AML-193 (cell line): ENCODE measurements around the gene CUL7.
A peak's percentile ranks its signal among the peaks of the same experiment; 100 is the strongest.
"Not testable (repeated sequence)": the region's sequence is repeated elsewhere in the genome, so short reads cannot be mapped to it uniquely, and the experiment has no call there.

Experiments used
- DNase-seq, 2 experiments: peaks; one replicate each; lab custom pipeline; 2025; lab: John Stamatoyannopoulos, UW

CUL7 gene

GRCh38 chr6:43045371-43045930, 8.2 kb downstream of the CUL7 start:
- DNase-seq = no peak

GRCh38 chr6:43043310-43043709, 10.3 kb downstream of the CUL7 start:
- DNase-seq = no peak

DNA sequence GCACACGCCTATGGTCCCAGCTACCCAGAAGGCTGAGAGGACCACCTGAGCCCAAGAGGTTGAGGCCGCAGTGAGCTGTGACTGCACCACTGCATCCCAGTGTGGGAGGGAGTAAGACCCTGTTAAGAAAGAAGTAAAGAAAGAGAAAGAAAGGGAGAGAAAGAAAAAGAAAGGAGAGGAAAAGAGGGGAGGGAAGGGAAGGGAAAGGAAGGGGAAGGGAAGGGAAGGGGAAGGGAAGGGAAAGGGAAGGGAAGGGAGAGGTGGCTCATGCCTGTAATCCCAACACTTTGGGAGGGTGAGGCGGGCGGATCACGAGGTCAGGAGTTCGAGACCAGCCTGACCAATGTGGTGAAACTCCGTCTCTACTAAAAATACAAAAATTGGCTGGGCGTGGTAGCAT, 12.2 kb downstream of the CUL7 start:
- DNase-seq = not testable (repeated sequence)

DNA sequence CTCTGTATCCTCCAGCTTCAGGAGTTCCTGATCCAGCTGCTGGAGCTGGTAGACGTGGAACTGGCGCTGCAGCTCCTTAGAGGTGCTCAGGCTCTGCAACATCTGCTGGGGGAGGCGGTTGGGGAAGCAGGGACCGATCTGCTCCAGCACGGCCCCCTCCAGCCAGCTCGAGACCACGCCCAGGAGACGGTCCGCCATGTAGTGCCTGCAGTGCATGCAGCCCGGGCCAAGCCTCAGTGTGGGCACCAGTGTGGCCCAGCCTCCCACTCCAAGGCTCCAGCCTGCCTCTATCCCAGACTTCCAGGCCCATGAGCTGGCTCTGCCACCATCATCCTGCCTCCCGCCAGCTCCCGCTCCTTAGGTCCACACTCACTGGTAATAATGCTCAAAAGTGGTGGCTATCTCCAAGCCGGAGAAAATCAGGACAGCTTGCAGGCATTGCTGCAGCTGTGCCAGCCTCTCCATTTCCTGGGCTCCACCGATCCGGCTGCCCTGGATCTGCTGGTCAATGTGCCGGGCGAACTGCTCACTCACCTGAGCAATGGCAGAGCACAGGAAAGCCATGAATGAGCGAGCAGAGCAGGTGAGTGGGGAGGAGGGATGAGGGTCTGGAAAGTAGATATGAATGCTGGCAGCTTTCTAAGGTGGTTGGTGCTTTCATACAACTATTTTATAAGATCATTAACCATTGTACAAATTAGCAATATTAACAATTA, 13.0 kb downstream of the CUL7 start:
- no peak for DNase-seq

- DNase-seq = no peak
Measured at GRCh38 chr6:43038727-43039126, 14.9 kb downstream of the CUL7 start.

- no peak for DNase-seq
Measured at GRCh38 chr6:43037706-43038105, 15.9 kb downstream of the CUL7 start.

- no peak for DNase-seq
Measured at GRCh38 chr6:43037197-43037596, 16.5 kb downstream of the CUL7 start.

- no peak for DNase-seq
Measured at GRCh38 chr6:43036712-43037111, 16.9 kb downstream of the CUL7 start.

GRCh38 chr6:43035495-43036194, 18.0 kb downstream of the CUL7 start:
- DNase-seq = no peak

- DNase-seq = no peak
Measured at GRCh38 chr6:43034190-43034525, 19.5 kb downstream of the CUL7 start.

- DNase-seq = no peak
Measured at GRCh38 chr6:43033496-43034189, 20.0 kb downstream of the CUL7 start.

GRCh38 chr6:43032326-43032725, 21.3 kb downstream of the CUL7 start:
- no peak for DNase-seq

DNA sequence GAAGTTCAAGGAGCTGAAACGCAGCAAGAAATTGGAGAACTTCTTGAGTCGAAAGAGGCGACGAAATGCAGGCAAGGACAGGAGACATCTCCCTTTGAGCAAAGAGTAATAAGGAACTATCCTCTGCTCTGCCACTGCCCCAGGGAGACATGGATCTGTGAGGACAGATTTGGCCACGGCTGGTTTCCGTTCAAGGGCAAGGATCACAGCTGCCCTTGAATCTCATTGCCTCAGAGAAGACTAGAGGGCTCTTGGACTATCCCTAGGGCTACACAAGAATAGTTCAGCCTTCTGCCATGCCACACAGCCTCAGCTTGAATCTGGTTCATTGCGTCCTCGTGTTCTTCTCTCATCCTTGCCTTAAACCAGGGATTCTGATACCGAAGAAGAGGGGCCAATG, 24.5 kb downstream of the CUL7 start:
- no peak for DNase-seq

DNA sequence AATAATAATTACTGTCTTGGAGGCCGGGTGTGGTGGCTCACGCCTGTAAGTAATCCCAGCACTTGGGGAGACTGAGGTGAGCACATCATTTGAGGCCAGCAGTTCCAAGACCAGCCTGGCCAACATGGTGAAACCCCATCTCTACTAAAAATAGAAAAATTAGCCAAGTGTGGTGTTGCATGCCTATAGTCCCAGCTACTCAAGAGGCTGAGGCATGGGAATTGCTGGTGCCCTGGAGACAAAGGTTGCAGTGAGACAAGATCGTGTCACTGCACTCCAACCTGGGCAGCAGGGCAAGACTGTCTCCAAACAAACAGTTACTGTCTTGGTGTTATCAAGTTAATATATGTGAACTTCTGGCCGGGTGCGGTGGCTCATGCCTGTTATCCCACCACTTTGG, 27.3 kb downstream of the CUL7 start:
- no peak for DNase-seq

DNA sequence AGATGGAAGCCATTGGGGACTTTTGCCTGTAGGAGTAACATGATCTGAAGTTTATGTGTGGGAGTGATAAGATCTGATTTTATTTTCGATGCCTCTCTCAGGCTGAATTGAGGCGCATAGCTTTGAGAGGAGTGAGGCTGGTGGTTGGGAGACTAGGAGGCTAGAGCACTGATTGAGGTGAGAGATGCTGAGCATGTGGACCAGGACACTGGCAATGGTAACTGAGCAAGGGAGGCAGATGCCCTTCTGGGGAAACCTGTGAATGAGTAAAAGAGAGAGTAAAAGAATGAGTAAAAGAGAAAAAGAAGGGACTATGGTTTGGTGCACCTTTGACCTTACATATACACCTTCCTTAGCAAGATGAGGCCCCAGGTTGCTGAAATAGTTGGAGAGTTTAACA, 29.2 kb downstream of the CUL7 start:
- DNase-seq = no peak

- peak; percentile 67 to 76 for DNase-seq
Measured at GRCh38 chr6:43021270-43022047, 32.2 kb downstream of the CUL7 start, which contains the start of gene RRP36. TSS of gene RRP36 (plus strand) at chr6:43021623. CDS start at chr6:43021655, 32 bp downstream.

GRCh38 chr6:43020847-43021246, 32.8 kb downstream of the CUL7 start:
- DNase-seq = no peak

GRCh38 chr6:43020052-43020705, 33.5 kb downstream of the CUL7 start:
- DNase-seq = no peak

- DNase-seq = no peak
Measured at GRCh38 chr6:43019152-43019551, 34.5 kb downstream of the CUL7 start.

DNA sequence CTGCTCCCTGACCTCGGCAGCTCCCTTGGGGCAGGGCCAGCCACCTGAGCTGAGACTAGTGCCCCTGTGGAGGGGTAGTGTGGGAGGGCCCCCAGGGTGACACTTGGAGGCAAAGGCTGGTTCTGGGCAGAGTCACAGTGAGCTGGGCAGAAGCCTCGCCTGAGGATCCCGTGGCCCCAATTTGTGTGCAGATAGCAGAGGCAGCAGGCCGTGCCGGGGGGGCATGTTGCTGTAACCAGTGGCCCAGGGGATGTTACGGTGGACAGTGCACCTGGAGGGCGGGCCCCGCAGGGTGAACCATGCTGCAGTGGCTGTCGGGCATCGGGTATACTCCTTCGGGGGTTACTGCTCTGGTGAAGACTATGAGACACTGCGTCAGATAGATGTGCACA, 36.7 kb downstream of the CUL7 start:
- DNase-seq = no peak

DNA sequence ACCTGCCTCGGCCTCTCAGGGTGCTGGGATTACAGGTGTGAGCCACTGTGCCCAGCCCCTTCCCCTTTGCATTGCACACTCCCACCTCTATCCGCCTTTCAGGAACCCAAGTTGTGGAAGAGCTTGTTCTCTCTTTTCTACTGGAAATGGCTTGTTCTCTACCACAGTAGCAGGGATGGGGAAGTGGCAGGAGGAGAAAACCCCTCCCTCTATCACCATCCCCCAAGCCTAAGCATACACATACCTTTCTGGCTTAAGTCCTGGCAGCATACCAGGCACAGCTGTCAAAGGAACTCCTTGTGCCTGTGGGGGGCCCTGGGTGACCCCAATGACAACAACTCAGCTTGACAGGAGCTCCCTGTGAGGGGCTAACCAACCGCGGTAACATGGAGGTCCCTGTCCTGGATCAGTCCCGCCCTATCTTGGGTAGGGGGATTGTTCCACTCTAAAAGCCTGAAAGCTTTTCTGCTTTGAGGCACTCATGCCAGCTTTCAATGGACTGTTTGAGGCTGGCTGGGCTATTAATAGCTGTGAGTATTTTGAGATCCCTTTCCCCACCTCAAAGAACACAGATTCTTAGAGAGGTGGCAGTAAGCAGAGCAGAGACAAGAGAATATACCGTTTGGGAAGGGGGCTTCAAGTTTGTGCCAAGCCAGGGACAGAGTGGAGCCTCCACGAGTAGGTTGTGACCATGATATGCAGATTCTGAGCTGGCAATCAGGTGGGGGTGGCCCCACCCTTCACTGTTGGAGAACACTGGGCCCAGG, 37.3 kb downstream of the CUL7 start:
- no peak for DNase-seq
